Islet precursor cell (in vitro differentiated cells): ENCODE data around the gene NGB.

ENCODE experiments used
- DNase-seq: peaks from one replicate; pipeline ENCODE4 v3.0.0-alpha.2; 2018

NGB gene

DNA sequence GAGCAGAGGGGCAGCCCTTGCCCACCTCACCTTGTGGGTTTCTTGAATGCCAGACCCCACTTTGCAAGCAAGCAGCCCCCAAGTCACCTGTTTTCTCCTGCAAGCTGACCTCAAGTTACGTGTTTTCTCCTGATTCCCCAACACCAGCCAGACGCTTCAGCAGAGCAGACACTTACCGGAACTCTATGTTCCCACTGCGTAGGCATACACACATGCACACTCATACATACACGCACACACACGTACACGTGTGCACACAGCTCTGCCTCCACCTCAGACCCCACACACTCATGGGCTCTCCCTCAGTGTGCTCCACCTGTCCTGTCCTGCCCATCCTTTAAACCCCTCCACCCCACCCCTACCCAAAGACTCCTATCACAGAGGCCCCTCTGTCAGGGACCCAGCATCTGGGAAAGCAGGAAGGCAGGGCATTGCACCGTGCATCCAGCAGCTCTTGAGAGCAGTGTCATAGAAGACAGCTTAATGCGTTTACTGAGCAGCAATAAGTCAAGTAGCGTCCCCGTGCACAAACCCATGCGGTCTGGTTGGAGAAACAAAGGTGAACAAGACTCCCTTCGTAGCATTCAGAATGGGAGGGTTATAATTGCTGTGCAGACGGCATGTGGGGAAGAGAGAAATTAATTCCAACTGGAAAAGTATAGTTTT lies 45.0 kb downstream of the NGB start:
- DNase-seq, result no peak

DNA sequence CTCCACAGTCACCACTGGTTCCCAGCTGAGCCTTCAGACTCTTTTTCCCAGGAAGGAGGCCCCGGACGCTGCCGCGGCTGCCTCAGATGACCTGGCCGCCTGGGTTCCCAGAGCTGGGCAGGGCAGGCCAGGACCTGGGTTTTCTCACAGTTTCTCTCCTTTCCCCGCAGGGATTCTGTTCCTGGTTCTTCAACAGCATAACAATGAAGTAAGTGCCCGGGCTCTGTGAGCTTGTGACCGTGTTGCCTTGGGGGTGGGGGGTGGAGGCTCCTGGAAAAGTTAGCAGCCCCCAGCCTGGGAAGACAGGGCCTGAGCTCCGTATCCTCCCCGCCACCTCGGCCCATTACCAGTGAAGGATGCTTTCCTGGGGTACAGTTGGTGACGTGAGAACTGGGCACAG lies 45.8 kb downstream of the NGB start:
- no peak for DNase-seq

DNA sequence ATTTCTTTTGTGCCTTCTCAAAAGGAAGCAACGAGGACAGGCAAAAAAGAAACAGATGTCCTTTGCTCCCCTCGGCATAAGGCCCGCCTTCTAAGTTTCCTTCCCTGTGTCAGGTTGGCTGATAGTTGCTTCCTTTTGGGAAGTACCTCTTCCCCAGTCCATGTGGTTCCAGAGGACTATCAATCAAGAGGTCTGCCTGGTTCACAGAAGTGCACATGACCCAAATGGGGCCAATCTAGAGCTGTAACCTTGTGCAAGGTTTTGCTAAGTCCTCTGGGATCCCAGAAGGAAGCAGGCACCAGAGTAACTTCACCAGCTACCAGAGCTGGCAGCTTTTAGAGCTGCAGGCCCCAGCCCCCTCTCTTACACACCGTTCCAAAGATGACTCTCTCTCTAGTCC lies 46.8 kb downstream of the NGB start:
- DNase-seq, result no peak

DNA sequence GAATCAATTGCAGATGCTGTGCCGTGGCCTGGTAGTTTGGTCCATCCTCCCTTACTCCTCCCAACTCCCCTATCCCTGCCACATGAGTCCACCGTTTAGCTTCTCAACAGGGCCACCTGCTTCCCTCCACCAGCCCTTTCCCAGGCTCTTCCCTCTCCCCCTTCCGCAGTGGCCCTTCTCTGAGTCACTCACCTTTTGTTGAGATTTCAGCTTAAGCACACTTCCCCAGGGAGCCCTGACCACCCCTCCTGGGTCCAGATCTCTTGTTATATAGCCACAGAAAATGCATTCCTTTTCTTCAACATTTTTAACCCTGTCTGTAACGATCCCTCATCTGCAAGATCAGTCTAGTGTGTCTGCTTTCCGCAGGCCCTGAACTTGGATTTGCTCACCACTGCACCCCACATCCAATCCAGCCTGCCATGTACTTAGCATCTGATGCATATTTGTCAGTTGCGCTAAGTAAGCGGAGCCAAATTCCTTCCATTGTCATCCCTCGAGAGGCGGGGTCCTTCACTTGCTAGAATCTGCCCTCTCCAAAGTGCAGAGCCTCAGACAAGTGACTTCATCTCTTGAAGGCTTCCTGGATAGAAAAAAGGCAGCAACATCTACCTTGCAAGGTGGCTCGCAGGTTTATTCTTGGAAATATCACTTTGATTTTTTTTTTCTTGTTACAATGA lies 48.3 kb downstream of the NGB start:
- no peak for DNase-seq

DNA sequence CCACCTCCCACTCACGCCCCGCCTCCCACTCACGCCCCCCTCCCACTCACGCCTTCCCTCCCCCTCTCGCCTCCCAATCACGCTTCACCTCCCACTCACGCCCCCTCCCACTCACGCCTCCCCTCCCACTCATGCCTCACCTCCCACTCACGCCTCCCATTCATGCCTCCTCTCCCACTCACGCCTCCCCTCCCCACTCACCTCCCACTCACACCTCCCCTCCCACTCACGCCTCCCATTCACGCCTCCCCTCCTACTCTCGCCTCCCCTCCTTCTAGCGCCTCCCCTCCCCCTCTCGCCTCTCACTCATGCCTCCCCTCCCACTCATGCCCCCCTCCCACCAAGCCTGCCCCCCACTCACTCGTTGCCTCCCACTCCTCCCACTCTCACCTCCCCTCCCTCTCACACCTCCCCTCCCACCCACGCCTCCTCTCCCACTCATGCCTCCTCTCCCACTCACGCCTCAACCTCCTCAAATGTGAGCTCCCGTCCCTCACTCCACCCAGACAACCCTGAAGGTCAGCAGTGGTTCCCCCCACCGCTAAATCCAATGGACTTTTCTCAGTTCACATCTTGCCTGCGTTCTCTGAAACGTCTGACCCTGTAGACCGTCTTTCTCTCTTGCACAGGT lies 49.6 kb downstream of the NGB start:
- DNase-seq, result no peak

DNA sequence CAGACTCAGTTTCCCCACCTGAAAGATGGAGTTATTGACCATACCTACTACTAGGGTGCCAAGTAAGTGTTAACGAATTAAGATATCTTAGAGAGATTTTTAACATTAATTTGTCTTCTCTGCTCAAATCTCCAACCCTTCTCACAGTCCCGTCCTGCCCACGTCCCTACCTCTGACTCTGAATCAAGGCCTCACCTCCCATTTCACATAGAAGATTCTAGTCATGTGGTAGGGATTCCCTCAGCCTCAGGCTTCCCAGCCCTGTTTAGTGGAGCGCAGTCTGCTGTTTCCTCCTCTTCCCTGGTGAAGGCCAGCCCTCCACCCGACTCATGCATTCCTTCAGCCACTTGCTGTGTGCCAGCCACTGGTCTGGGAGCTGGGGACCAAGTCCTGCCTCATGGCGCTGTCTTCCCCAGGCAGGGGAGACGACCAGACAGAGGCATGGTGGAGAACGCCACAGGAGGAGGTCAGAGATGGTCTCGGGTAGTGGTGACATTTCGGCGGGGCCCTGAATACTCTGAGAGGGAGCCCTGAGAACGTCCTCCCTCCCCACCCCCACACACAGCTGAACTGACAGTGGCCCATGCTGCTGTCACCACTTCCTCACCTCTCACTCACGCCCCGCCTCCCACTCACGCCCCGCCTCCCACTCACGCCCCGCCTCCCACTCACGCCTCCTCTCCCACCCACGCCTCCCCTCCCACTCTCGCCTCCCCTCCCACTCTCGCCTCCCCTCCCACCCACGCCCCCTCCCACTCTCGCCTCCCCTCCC lies 50.6 kb downstream of the NGB start:
- no peak for DNase-seq

DNA sequence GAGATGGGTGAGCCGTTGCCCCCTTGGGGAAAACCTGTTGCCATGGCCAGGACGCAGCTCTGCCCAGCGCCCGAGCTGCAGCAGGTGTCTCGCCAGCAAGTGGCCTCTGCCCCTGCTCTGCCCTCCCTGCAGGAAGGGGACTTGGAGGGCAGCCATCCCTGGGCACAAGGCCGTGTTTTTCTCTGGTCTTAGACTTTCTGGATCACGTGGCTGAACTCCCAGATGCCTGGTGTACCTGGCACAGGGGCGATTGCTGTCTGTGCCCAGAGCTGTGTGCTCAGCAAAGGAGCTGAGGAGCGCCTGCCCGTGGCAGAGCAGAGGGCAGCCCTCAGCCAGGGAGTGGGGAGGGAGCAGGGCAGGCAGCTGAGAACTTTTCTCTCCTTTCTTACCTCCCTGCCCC lies 51.4 kb downstream of the NGB start:
- no peak for DNase-seq

DNA sequence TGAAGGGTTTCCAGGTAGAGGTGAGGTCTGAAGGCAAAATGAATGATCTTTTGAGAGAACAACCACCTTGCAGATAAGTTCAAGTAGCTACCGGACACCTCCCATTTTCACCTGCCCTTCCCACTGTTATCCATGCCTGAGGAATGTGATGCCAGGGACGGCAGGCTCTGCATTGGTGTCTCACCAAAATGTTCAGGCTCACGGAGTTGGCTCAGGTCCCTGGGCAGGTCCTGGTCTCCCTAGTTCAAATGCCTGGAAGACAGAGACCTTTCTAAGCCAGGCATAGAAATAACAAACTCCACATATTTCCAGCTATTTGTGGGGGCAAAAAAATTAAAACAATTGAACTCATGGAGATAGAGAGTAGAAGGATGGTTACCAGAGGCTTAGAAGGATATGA lies 53.5 kb downstream of the NGB start:
- no peak for DNase-seq
